ENCODE results near the gene HLA-C. TPM values are rescaled to one million over a fixed set of nuclear protein-coding genes. Genes with fewer than 3 reads are reported as not detected.

HLA-C gene
- total RNA-seq, 1 experiment from 2014 or later: 170 TPM

DNA sequence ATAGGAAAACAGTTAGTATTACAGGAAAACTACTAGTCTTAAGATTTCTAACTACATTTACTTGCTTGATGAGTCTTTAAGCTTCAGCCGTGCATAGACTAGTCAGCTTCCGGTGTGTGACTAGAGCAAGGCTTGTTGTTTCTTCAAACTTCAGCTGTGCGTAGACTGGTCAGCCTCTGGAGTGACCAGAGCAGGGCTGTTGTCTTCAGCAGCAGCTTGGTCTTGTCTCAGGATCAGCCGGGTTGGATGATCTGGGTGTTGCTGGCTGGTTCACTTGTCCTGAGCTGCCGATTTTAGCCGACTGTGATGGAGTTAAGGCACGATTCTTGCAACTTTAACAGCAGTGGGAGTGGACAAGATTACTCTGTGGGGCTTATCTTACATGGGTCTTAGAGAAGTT is 44.7 kb downstream of the HLA-C start:
- ChIA-PET CTCF (no interaction called here), POLR2A (no interaction called here)
- H3K4me3 ChIP-seq (ENCODE audit: low read depth in 2 of 2, low read length in 2 of 2): no peak overlapping the region
- peaks cover 3% of the 10 kb centered on the region; the same call in 1 of the 2 replicates for H3K27me3 ChIP-seq (ENCODE audit: control insufficient read depth, insufficient read depth, low read length)
- H3K36me3 ChIP-seq (ENCODE audit: control insufficient read depth, insufficient read depth, low read length): no peaks in the 10 kb centered on the region
- DNase-seq (ENCODE audit: low read depth, low spot score) (no peak), ATAC-seq (no peak)
- BruUV-seq (replicated peaks): no TSS peak
- no peak overlapping the region for H3K27ac ChIP-seq (ENCODE audit: low read length)
- H3K9me3 ChIP-seq (ENCODE audit: control insufficient read depth, insufficient read depth, low read depth, low read length): no peaks in the 10 kb centered on the region
- intact Hi-C loops (cut with micrococcal nuclease; ENCODE audit: unreplicated experiment): no loop called here
- H3K4me1 ChIP-seq (ENCODE audit: control insufficient read depth, insufficient read depth, low read length): no peaks in the 10 kb centered on the region
- TF ChIP-seq TCF7L2 (IDR thresholded peaks at IDR 0.05; ENCODE audit: low read depth, low read length): no peak
- TF ChIP-seq, protein P1, sequence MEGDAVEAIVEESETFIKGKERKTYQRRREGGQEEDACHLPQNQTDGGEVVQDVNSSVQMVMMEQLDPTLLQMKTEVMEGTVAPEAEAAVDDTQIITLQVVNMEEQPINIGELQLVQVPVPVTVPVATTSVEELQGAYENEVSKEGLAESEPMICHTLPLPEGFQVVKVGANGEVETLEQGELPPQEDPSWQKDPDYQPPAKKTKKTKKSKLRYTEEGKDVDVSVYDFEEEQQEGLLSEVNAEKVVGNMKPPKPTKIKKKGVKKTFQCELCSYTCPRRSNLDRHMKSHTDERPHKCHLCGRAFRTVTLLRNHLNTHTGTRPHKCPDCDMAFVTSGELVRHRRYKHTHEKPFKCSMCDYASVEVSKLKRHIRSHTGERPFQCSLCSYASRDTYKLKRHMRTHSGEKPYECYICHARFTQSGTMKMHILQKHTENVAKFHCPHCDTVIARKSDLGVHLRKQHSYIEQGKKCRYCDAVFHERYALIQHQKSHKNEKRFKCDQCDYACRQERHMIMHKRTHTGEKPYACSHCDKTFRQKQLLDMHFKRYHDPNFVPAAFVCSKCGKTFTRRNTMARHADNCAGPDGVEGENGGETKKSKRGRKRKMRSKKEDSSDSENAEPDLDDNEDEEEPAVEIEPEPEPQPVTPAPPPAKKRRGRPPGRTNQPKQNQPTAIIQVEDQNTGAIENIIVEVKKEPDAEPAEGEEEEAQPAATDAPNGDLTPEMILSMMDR (IDR thresholded peaks at IDR 0.05): no peak
- TF ChIP-seq SIN3A (IDR thresholded peaks at IDR 0.05; ENCODE audit: borderline replicate concordance, insufficient read depth, low read depth, low read length): no peak
- TF ChIP-seq POLR2AphosphoS5 (IDR thresholded peaks at IDR 0.05; ENCODE audit: low read depth, low read length): no peak
- TF ChIP-seq, protein P2, sequence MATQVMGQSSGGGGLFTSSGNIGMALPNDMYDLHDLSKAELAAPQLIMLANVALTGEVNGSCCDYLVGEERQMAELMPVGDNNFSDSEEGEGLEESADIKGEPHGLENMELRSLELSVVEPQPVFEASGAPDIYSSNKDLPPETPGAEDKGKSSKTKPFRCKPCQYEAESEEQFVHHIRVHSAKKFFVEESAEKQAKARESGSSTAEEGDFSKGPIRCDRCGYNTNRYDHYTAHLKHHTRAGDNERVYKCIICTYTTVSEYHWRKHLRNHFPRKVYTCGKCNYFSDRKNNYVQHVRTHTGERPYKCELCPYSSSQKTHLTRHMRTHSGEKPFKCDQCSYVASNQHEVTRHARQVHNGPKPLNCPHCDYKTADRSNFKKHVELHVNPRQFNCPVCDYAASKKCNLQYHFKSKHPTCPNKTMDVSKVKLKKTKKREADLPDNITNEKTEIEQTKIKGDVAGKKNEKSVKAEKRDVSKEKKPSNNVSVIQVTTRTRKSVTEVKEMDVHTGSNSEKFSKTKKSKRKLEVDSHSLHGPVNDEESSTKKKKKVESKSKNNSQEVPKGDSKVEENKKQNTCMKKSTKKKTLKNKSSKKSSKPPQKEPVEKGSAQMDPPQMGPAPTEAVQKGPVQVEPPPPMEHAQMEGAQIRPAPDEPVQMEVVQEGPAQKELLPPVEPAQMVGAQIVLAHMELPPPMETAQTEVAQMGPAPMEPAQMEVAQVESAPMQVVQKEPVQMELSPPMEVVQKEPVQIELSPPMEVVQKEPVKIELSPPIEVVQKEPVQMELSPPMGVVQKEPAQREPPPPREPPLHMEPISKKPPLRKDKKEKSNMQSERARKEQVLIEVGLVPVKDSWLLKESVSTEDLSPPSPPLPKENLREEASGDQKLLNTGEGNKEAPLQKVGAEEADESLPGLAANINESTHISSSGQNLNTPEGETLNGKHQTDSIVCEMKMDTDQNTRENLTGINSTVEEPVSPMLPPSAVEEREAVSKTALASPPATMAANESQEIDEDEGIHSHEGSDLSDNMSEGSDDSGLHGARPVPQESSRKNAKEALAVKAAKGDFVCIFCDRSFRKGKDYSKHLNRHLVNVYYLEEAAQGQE (IDR thresholded peaks at IDR 0.05; ENCODE audit: insufficient read depth in 1 of 2, low read depth in 2 of 2, low read length in 1 of 2): no peak
- in situ Hi-C loops (cut with HindIII; ENCODE audit: low pct_unique_long_range_greater_than_20kb, low sequenced_read_pairs): loop anchor here (25.0 kb wide), 1 partner anchor 110 kb away; no protein-coding TSS in a partner anchor

DNA sequence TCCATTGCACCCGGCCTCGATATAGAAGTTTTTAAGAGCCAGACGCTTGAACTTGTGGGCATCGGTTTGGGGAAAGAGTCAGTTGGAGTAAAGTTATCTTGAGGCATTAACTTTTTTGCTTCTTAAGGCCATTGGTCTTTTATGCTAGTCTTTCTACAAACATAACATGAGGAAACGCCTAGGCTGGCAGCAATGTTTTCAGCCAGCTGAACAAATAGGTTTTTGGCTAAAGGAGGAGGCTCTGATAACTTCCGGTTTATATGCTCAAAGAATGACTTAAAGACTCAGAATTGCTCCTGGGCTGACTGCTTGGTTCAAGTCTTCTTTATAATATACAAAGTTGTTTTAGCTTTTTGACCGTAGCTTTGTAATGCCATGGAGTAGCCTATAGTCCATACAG is 46.2 kb downstream of the HLA-C start:
- Histone ChIP-seq H3K9me3 (ENCODE audit: control insufficient read depth, insufficient read depth, low read depth, low read length) (no peaks in the 10 kb centered on the region), H3K4me3 (ENCODE audit: low read depth in 2 of 2, low read length in 2 of 2) (no peak overlapping the region), H3K27ac (ENCODE audit: low read length) (no peak overlapping the region), H3K4me1 (ENCODE audit: control insufficient read depth, insufficient read depth, low read length) (no peaks in the 10 kb centered on the region), H3K36me3 (ENCODE audit: control insufficient read depth, insufficient read depth, low read length) (no peaks in the 10 kb centered on the region), H3K27me3 (ENCODE audit: control insufficient read depth, insufficient read depth, low read length) (no peaks in the 10 kb centered on the region; the same call in 1 of the 2 replicates)
- no TSS peak for BruUV-seq (replicated peaks)
- in situ Hi-C loops (cut with HindIII; ENCODE audit: low pct_unique_long_range_greater_than_20kb, low sequenced_read_pairs) (loop anchor here (25.0 kb wide), 1 partner anchor 112 kb away; no protein-coding TSS in a partner anchor), intact Hi-C loops (cut with micrococcal nuclease; ENCODE audit: unreplicated experiment) (no loop called here)
- ChIA-PET POLR2A (no interaction called here), CTCF (interaction anchor here (0.5 kb wide), 1 partner anchor 173 kb away, joined by 3 read pairs; no protein-coding TSS in a partner anchor)
- TF ChIP-seq SIN3A (IDR thresholded peaks at IDR 0.05; ENCODE audit: borderline replicate concordance, insufficient read depth, low read depth, low read length): no peak
- no peak for TF ChIP-seq POLR2AphosphoS5 (IDR thresholded peaks at IDR 0.05; ENCODE audit: low read depth, low read length)
- TF ChIP-seq, protein P1 (IDR thresholded peaks at IDR 0.05): no peak
- TF ChIP-seq, protein P2 (IDR thresholded peaks at IDR 0.05; ENCODE audit: insufficient read depth in 1 of 2, low read depth in 2 of 2, low read length in 1 of 2): no peak
- TF ChIP-seq TCF7L2 (IDR thresholded peaks at IDR 0.05; ENCODE audit: low read depth, low read length): no peak
- ATAC-seq (no peak), DNase-seq (ENCODE audit: low read depth, low spot score) (no peak)

All from Panc1 (cell line).